ENCODE measurements around the gene FYCO1.

Gene FYCO1

DNA sequence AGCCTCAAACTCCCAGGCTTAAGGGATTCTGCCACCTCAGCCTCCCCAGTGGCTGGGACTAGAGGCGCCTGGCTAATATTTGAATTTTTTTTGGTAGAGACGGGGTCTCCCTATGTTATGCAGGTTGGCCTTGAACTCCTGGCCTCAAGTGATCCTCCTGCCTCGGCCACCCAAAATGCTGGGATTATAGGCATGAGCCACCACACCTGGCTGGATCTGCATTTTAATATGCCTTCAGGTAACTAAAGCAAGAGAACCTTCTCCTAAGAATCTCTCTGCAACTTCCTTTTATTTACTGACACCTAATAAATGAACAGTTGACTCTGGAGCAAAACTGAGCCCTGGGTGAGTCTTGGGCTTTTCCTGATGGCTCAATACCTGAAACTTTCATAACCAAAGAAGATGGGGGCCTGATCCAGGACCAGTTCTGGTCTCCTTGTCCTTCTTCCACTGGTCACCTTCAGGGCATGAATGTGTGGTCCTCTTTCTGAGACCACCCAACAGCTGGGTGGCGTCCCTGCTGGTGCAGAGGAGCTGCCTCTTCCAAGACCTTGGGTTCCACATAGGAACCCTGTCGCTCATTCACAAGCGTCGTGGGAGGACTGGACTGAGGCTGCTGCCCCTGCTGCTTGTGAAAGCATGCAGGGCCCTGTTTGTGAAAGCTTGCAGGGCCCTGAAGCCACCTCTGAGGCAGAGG lies 81.1 kb downstream of the FYCO1 start:
- Histone ChIP-seq H3K27ac (ENCODE audit: low read depth, low read length) (no peak overlapping the region), H3K4me1 (ENCODE audit: control insufficient read depth, insufficient read depth, low read length, unreplicated experiment) (peaks cover 11% of the 10 kb centered on the region), H2AFZ (ENCODE audit: low read length, unreplicated experiment) (no peak overlapping the region), H3K4me3 (ENCODE audit: low read depth, low read length) (no peak overlapping the region), H3K79me2 (ENCODE audit: control insufficient read depth, insufficient read depth, low read length, unreplicated experiment) (no peaks in the 10 kb centered on the region), H3K36me3 (ENCODE audit: insufficient read depth, low read length) (no peaks in the 10 kb centered on the region), H3K27me3 (ENCODE audit: insufficient read depth, low read length) (no peaks in the 10 kb centered on the region)

DNA sequence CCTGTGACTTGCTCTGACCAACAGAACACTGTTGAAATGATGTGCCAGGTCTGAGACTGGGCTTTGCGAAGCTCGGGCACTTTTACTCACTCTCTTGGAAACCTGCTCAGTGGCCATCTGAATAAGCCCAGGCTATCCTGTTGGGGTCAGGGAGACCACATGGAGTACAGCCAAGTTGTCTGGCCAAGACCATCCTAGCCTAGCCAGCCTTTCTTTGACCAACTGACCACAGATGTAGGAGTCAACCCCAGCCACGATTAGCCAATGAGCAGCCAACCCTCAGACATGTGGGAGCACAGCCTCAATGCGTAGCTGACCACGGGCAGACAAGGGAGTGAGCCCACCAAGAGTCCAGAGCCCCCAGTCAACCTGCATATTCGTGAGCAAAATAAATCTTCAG lies 83.2 kb downstream of the FYCO1 start:
- Histone ChIP-seq H3K27ac (ENCODE audit: low read depth, low read length) (no peak overlapping the region), H3K27me3 (ENCODE audit: insufficient read depth, low read length) (no peaks in the 10 kb centered on the region), H2AFZ (ENCODE audit: low read length, unreplicated experiment) (no peak overlapping the region), H3K36me3 (ENCODE audit: insufficient read depth, low read length) (no peaks in the 10 kb centered on the region), H3K4me3 (ENCODE audit: low read depth, low read length) (no peak overlapping the region), H3K79me2 (ENCODE audit: control insufficient read depth, insufficient read depth, low read length, unreplicated experiment) (no peaks in the 10 kb centered on the region), H3K4me1 (ENCODE audit: control insufficient read depth, insufficient read depth, low read length, unreplicated experiment) (peaks cover 11% of the 10 kb centered on the region)

DNA sequence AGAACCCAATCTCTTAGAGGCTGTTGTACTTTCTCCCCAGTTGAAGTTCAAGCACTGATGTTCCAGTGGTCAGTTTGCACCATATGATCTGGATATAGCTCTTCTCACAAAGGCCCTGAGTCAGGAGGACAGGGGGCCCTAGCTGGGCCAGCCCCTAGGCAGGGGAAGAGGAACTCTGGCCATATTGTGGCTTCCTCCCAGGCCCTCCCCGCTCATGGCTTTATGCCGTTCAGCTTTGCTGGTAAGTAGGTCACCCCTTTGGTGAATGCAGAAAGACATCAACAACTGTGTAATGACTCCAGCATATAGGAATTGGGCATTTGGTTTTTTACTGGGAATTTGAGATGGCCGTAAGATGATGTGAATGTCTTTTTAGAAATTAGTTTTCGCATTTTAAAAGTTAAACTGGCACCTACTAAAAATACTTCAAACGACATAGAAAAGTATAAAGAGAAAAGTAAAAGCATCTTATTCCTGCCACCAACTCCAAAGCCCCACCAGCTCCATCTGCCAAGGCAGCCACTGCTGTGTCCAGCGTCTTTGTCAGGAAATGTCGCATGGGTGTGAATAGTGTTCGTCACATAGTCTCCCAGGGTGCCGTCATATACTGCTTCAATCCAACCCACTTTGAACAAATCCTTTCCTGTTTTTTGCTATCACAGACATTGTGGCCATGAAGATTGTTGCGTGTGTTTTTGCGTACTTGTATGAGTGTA lies 84.0 kb downstream of the FYCO1 start:
- H3K27me3 ChIP-seq (ENCODE audit: insufficient read depth, low read length) = no peaks in the 10 kb centered on the region
- no peaks in the 10 kb centered on the region for H3K36me3 ChIP-seq (ENCODE audit: insufficient read depth, low read length)
- no peak overlapping the region for H2AFZ ChIP-seq (ENCODE audit: low read length, unreplicated experiment)
- H3K79me2 ChIP-seq (ENCODE audit: control insufficient read depth, insufficient read depth, low read length, unreplicated experiment) = no peaks in the 10 kb centered on the region
- H3K4me3 ChIP-seq (ENCODE audit: low read depth, low read length) = no peak overlapping the region
- H3K4me1 ChIP-seq (ENCODE audit: control insufficient read depth, insufficient read depth, low read length, unreplicated experiment) = peaks cover 15% of the 10 kb centered on the region
- H3K27ac ChIP-seq (ENCODE audit: low read depth, low read length) = no peak overlapping the region

DNA sequence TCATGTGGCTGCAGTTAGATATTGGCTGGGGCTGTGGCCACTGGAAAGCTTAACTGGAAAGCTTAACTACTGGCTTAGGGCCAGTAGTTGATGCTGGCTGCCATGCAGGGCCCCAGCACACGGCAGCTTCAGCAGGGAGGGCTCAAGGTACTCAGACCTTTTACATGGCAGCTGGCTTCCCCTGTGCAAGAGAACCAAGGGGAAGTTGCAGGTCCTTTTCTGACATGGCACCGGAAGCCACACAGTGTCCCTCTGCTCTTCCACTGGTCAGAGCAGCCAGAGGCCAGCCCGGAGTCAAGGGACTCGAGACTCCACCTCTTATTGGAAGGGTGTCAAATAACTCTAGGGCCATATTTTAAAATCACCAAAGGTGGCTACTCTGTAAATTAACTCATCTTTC lies 84.7 kb downstream of the FYCO1 start:
- Histone ChIP-seq H3K27ac (ENCODE audit: low read depth, low read length) (no peak overlapping the region), H3K4me1 (ENCODE audit: control insufficient read depth, insufficient read depth, low read length, unreplicated experiment) (peaks cover 12% of the 10 kb centered on the region), H3K36me3 (ENCODE audit: insufficient read depth, low read length) (no peaks in the 10 kb centered on the region), H3K4me3 (ENCODE audit: low read depth, low read length) (no peak overlapping the region), H3K79me2 (ENCODE audit: control insufficient read depth, insufficient read depth, low read length, unreplicated experiment) (no peaks in the 10 kb centered on the region), H3K27me3 (ENCODE audit: insufficient read depth, low read length) (no peaks in the 10 kb centered on the region), H2AFZ (ENCODE audit: low read length, unreplicated experiment) (no peak overlapping the region)

DNA sequence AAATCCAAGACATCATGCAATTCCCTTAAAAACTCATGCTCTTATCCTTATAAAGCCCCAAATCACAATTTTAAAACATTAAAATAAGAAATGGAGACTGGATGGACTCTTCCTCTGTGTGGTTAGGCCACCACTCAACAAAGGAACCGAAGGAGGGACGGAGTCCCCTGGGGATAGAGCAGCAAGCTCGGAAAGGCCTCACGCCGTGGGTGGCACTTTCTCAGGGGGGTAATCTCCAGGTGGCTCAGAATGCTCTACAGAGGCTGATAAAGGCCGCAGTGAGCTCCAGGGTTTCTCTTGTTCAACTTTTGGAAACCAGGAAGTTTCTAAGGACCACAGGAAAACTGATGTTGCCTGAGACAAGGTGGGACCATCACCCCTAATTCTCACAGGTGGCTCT lies 86.1 kb downstream of the FYCO1 start:
- H3K27ac ChIP-seq (ENCODE audit: low read depth, low read length) = no peak overlapping the region
- no peaks in the 10 kb centered on the region for H3K36me3 ChIP-seq (ENCODE audit: insufficient read depth, low read length)
- H3K79me2 ChIP-seq (ENCODE audit: control insufficient read depth, insufficient read depth, low read length, unreplicated experiment) = no peaks in the 10 kb centered on the region
- H3K4me3 ChIP-seq (ENCODE audit: low read depth, low read length) = no peak overlapping the region
- peaks cover 4% of the 10 kb centered on the region for H3K4me1 ChIP-seq (ENCODE audit: control insufficient read depth, insufficient read depth, low read length, unreplicated experiment)
- no peaks in the 10 kb centered on the region for H3K27me3 ChIP-seq (ENCODE audit: insufficient read depth, low read length)
- H2AFZ ChIP-seq (ENCODE audit: low read length, unreplicated experiment) = no peak overlapping the region

DNA sequence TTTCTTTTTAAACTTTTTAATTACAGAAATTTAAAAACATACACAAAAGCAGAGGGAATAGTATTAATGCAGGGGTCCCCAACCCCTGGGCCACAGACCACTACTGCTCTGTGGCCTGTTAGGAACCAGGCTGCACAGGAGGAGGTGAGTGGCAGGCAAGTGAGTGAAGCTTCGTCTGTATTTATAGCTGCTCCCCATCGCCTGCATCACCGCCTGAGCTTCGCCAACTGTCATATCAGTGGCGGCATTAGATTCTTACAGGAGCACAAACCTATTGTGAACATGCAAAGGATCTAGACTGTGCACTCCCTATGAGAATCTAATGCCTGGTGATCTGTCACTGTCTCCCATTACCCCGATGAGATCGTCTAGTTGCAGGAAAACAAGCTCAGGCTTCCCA lies 86.9 kb downstream of the FYCO1 start:
- Histone ChIP-seq H2AFZ (ENCODE audit: low read length, unreplicated experiment) (no peak overlapping the region), H3K4me3 (ENCODE audit: low read depth, low read length) (no peak overlapping the region), H3K27ac (ENCODE audit: low read depth, low read length) (no peak overlapping the region), H3K27me3 (ENCODE audit: insufficient read depth, low read length) (no peaks in the 10 kb centered on the region), H3K36me3 (ENCODE audit: insufficient read depth, low read length) (no peaks in the 10 kb centered on the region), H3K79me2 (ENCODE audit: control insufficient read depth, insufficient read depth, low read length, unreplicated experiment) (no peaks in the 10 kb centered on the region), H3K4me1 (ENCODE audit: control insufficient read depth, insufficient read depth, low read length, unreplicated experiment) (peaks cover 4% of the 10 kb centered on the region)

DNA sequence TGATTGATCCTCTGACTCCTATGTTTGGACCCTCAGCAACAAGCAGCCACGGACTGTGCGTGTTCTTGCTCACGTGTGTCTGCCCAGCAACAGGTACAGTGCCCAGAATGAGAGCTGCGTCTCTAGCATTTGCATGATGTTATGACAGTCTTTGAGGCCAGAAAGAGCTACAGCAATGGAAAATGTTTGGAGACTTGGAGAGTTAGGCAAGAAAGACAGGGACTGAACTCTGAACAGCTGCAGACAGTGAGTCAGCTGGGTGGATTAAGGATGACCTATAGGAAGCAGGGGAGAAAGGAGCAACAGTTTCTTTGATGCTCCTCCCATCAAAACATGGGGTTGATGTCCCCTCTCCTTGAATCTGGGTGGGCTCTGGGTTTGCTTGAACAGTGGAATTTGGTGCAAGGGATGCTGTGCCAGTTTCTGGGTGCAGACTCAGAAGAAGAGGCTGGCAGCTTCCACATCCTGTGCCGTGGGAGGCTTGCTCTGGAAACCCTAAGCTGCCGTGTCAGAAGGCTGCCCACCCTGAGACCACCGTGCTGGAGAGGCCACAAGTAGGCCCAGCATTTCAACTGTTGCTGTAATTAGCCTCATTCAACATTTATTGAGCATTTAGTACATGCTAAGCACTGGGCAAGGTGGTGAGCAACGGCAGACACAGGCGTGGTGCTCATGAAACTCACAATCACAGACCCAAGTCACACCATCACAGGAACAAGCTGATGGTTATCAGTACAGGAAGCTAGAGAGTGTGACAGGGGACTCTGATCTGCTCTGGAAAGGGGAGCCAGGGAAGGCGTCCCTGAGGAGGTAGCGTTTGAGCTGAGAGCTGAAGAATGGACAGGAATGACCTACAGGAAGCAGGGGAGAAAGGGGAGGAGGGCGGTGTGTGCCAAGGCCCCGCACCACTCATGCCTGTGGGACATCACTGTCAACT lies 87.6 kb downstream of the FYCO1 start:
- Histone ChIP-seq H3K36me3 (ENCODE audit: insufficient read depth, low read length) (no peaks in the 10 kb centered on the region), H2AFZ (ENCODE audit: low read length, unreplicated experiment) (no peak overlapping the region), H3K4me1 (ENCODE audit: control insufficient read depth, insufficient read depth, low read length, unreplicated experiment) (peaks cover 4% of the 10 kb centered on the region), H3K79me2 (ENCODE audit: control insufficient read depth, insufficient read depth, low read length, unreplicated experiment) (no peaks in the 10 kb centered on the region), H3K27me3 (ENCODE audit: insufficient read depth, low read length) (no peaks in the 10 kb centered on the region), H3K4me3 (ENCODE audit: low read depth, low read length) (no peak overlapping the region), H3K27ac (ENCODE audit: low read depth, low read length) (no peak overlapping the region)

DNA sequence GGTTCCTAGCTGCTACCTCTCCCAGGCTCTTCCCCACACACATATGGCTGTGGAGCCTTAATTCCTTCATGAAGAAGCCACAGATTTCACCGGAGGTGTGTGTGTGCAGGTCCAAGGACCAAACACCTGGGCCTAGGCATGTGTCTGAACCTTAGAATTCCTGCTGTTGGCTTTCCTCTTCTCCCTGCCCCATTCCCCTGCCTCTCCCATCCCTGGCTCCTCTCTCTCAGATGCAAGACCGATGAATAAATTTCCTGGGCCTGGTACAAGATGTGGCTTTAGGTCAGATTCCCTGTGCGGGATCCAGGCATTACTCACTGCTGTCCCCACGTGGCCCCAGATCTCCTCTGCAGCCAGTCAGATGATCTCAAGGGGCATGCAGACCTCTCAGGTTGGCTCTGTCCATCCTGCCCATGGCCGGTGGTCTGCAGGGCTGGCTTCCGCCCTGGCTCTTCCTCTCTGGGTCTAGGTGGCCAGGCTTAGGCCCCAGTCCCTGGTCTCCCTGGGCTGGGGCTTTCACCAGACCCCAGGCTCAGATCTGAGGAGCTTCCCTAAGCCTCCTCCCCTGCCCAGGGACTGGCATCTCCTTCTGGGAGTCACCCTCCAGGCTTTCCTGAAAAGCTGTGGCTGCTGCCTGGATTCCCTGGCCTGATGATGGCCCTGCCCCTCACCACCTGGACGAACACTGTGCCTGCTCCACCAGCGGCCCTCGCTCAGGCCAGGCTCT lies 88.8 kb downstream of the FYCO1 start:
- peaks cover 7% of the 10 kb centered on the region; the same call in 1 of the 2 replicates for H3K27me3 ChIP-seq (ENCODE audit: insufficient read depth, low read length)
- peaks cover 4% of the 10 kb centered on the region for H3K4me1 ChIP-seq (ENCODE audit: control insufficient read depth, insufficient read depth, low read length, unreplicated experiment)
- no peaks in the 10 kb centered on the region for H3K79me2 ChIP-seq (ENCODE audit: control insufficient read depth, insufficient read depth, low read length, unreplicated experiment)
- H3K36me3 ChIP-seq (ENCODE audit: insufficient read depth, low read length) = no peaks in the 10 kb centered on the region
- H2AFZ ChIP-seq (ENCODE audit: low read length, unreplicated experiment) = no peak overlapping the region
- H3K4me3 ChIP-seq (ENCODE audit: low read depth, low read length) = no peak overlapping the region
- H3K27ac ChIP-seq (ENCODE audit: low read depth, low read length) = no peak overlapping the region

DNA sequence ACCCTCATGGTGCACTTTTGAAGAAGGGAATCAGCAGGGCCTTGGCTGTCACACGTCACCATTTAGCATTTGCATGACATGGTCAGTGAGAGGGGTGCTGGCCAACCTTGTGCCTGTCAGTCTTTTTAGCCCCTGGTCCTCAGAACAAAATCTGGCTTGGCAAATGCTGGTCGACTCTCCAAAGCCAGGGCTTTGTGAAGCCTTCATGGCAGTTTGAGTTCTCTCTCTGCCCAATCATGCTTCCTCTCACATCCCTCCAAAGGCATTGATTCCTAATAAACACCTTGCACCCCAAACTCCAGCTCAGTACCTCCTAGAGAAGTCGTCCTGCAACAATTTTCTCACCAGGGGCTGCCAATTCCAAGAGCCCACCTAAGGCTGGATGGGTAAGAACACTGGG lies 89.9 kb downstream of the FYCO1 start:
- Histone ChIP-seq H3K27ac (ENCODE audit: low read depth, low read length) (no peak overlapping the region), H3K36me3 (ENCODE audit: insufficient read depth, low read length) (no peaks in the 10 kb centered on the region), H3K4me3 (ENCODE audit: low read depth, low read length) (no peak overlapping the region), H3K27me3 (ENCODE audit: insufficient read depth, low read length) (peaks cover 14% of the 10 kb centered on the region), H2AFZ (ENCODE audit: low read length, unreplicated experiment) (no peak overlapping the region), H3K4me1 (ENCODE audit: control insufficient read depth, insufficient read depth, low read length, unreplicated experiment) (peaks cover 4% of the 10 kb centered on the region), H3K79me2 (ENCODE audit: control insufficient read depth, insufficient read depth, low read length, unreplicated experiment) (no peaks in the 10 kb centered on the region)

DNA sequence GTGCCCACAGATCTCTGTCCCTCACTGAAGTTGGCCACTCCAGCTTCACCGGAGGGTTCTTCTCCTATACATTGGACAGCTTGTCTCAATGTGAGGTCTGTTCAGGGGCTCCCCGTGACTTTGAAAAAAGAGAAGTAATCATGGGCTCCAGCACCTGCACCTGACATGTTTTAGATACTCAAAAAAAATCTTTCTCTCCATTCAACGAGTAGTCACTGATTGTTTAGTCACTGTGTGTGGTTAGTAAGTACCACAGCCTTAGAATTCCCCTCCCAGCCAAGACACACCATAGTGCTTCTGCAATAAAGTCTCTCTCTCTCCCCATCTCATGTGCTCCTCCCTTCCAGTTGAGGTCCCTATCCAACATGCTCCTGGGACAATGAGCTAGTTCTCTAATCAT lies 90.7 kb downstream of the FYCO1 start:
- peaks cover 16% of the 10 kb centered on the region for H3K27me3 ChIP-seq (ENCODE audit: insufficient read depth, low read length)
- no peaks in the 10 kb centered on the region for H3K79me2 ChIP-seq (ENCODE audit: control insufficient read depth, insufficient read depth, low read length, unreplicated experiment)
- no peaks in the 10 kb centered on the region for H3K36me3 ChIP-seq (ENCODE audit: insufficient read depth, low read length)
- no peak overlapping the region for H3K4me3 ChIP-seq (ENCODE audit: low read depth, low read length)
- H3K27ac ChIP-seq (ENCODE audit: low read depth, low read length) = no peak overlapping the region
- H3K4me1 ChIP-seq (ENCODE audit: control insufficient read depth, insufficient read depth, low read length, unreplicated experiment) = peaks cover 4% of the 10 kb centered on the region
- H2AFZ ChIP-seq (ENCODE audit: low read length, unreplicated experiment) = no peak overlapping the region

Measured in ACC112 (cell line).